Right lobe of liver (tissue), 6 donors: Measurements from ENCODE around the gene DDR2. TPM values are rescaled to one million over a fixed set of nuclear protein-coding genes. Genes with fewer than 3 reads are reported as not detected.
"Not testable (repeated sequence)": the region's sequence is repeated elsewhere in the genome, so short reads cannot be mapped to it uniquely, and the experiment has no call there.

ENCODE experiments used
- ATAC-seq, 4 donors: fragments of 200-7000 bp; cut with Tn5 transposase; one replicate each; pipeline ENCODE4 v1.9.1; 2020; ENCODE audit warnings: mild to moderate bottlenecking in 4 of 4, moderate library complexity in 4 of 4
- DNase-seq, 3 donors: peaks; one replicate each; pipeline ENCODE4 v3.0.0-alpha.2; 2020
- H3K27ac ChIP-seq, 3 donors: fragments of 200-600 bp; one replicate each; pipeline ENCODE4 v1.8.0; 2022
- H3K27me3 ChIP-seq, 2 donors: fragments of 200-600 bp; one replicate each; pipeline ENCODE4 v1.8.0; 2022
- H3K36me3 ChIP-seq, 4 donors: fragments of 200-600 bp; sonication (generic) in 1 of 4; one replicate each; pipeline versions ENCODE4 v1.5.1 to v1.8.0; 2017 to 2022; ENCODE audit warnings: control low read depth in 1 of 4
- H3K4me1 ChIP-seq, 4 donors: fragments of 200-600 bp; sonication (generic) in 1 of 4; one replicate each; pipeline versions ENCODE4 v1.5.1 to v1.8.0; 2017 to 2022; ENCODE audit warnings: control low read depth in 1 of 4
- H3K4me3 ChIP-seq, 3 donors: fragments of 200-600 bp; one replicate each; pipeline ENCODE4 v1.8.0; 2022
- H3K9me3 ChIP-seq, 4 donors: fragments of 200-600 bp; sonication (generic) in 1 of 4; one replicate each; pipeline versions ENCODE4 v1.5.1 to v1.8.0; 2017 to 2022; ENCODE audit warnings: control low read depth in 1 of 4
- CTCF ChIP-seq, 4 donors: fragments of 200-600 bp in 3 of 4; fragments of 450-650 bp in 1 of 4; IDR thresholded peaks; one replicate each; pipeline versions ENCODE4 v1.5.1 to v1.8.0; 2016 to 2022; ENCODE audit warnings: antibody characterized with exemption in 4 of 4, mild to moderate bottlenecking in 2 of 4
- POLR2A ChIP-seq: fragments of 450-650 bp; IDR thresholded peaks from one replicate; pipeline ENCODE4 v1.6.1; 2017; ENCODE audit warnings: antibody characterized with exemption, mild to moderate bottlenecking
- WGBS: methylation state at CpG from one replicate; pipeline ENCODE4 v1.1.6; 2018; ENCODE audit warnings: low coverage, low lambda C conversion rate; ENCODE audit not compliant: insufficient coverage; ENCODE audit errors: missing lambda C conversion rate; 5-methylcytosine and 5-hydroxymethylcytosine counted together
- intact Hi-C, 2 donors: fragments of 100-400 bp; cut with DNase I; formaldehyde crosslinking; loops; one replicate each; pipeline versions ENCODE4 v1.11.2 to v1.14.1; 2022
- total RNA-seq, 6 experiments: library from RNA; depleted of rRNA in 2 of 6; stranded (reverse); fragments of >200 nt in 2 of 6; fragmentation: NEBNext Ultra II Directional in 3 of 6; extraction: Animal tissue kit (Norgen Biotek cat#: 25700) in 3 of 6; gene quantifications; one replicate each; pipeline versions ENCODE4 v1.1.0 to v1.2.4, GENCODE V29; 2016 to 2023
- donor health status: DM: no; HTN: yes; CAD: no.
- donor health status: DM: no; HTN: no; CAD: no.
- donor health status: DM: no; HTN: no; CAD: no.
- donor health status: DM: no; HTN: yes; CAD: no.
- donor health status: DM: no; HTN: yes; CAD: no.

DDR2 gene
- total RNA-seq, 6 experiments from 2014 or later, result 2.7 to 4.7 (median 3.1) TPM

GRCh38 chr1:162799995-162800830, 167.9 kb downstream of the DDR2 start:
- peak; percentile 30 to 60 (median 58) for TF ChIP-seq CTCF (IDR thresholded peaks at IDR 0.05)
- intact Hi-C loops, H3K4me3 ChIP-seq, H3K9me3 ChIP-seq, H3K27me3 ChIP-seq, H3K4me1 ChIP-seq: not testable (repeated sequence)
- H3K27ac ChIP-seq, result peak overlapping the region in 2 of 3 donors; percentile 3 to 29
- 36% methylated on average over 6 of the region's 6 CpGs for WGBS
- ATAC-seq (peak; percentile 92 to 97 (median 94)), DNase-seq (peak in 2 of 3 donors; percentile 30 to 79)
- peaks cover 0 to 62% (median 7%) of the 10 kb centered on the region in 4 donors for H3K36me3 ChIP-seq

- H3K27ac ChIP-seq, H3K9me3 ChIP-seq, DNase-seq, ATAC-seq, H3K4me1 ChIP-seq, H3K4me3 ChIP-seq, H3K27me3 ChIP-seq, intact Hi-C loops: not testable (repeated sequence)
- no CpG with 5 or more reads among the region's 2 CpGs for WGBS
- peaks cover 0 to 43% (median 11%) of the 10 kb centered on the region in 4 donors for H3K36me3 ChIP-seq
Observed at GRCh38 chr1:162807503-162807902, 175.2 kb downstream of the DDR2 start.

- H3K4me3 ChIP-seq, H3K9me3 ChIP-seq, H3K4me1 ChIP-seq, DNase-seq, intact Hi-C loops, H3K27ac ChIP-seq, H3K36me3 ChIP-seq, ATAC-seq, H3K27me3 ChIP-seq: not testable (repeated sequence)
- WGBS, result 95% methylated on average over 2 of the region's 2 CpGs
Observed at GRCh38 chr1:162812357-162812756, 180.1 kb downstream of the DDR2 start.

- ATAC-seq, H3K27ac ChIP-seq, H3K4me3 ChIP-seq, H3K9me3 ChIP-seq, intact Hi-C loops, H3K36me3 ChIP-seq, H3K27me3 ChIP-seq, DNase-seq: not testable (repeated sequence)
- 96% methylated on average over 2 of the region's 2 CpGs for WGBS
- peaks cover 0 to 16% (median 0%) of the 10 kb centered on the region in 4 donors for H3K4me1 ChIP-seq
Observed at GRCh38 chr1:162818136-162818535, 185.9 kb downstream of the DDR2 start.

- intact Hi-C loops, H3K4me3 ChIP-seq, H3K9me3 ChIP-seq, H3K27me3 ChIP-seq, H3K36me3 ChIP-seq, H3K27ac ChIP-seq, DNase-seq, ATAC-seq: not testable (repeated sequence)
- H3K4me1 ChIP-seq, result peaks cover 0 to 16% (median 0%) of the 10 kb centered on the region in 4 donors
- 78% methylated on average over 1 of the region's 1 CpG for WGBS
Observed at GRCh38 chr1:162818666-162819065, 186.4 kb downstream of the DDR2 start.

- WGBS, result 3% methylated on average over 6 of the region's 44 CpGs
- no peaks in the 10 kb centered on the region for H3K36me3 ChIP-seq
- peak overlapping the region; percentile 16 to 26 (median 17) for H3K4me3 ChIP-seq
- H3K27ac ChIP-seq, result no peak overlapping the region
- DNase-seq (peak; percentile 35 to 54 (median 44)), ATAC-seq (peak; percentile 66 to 69 (median 68))
- intact Hi-C loops, result no loop called here
- H3K4me1 ChIP-seq, result peaks cover 0 to 16% (median 0%) of the 10 kb centered on the region in 4 donors
- TF ChIP-seq CTCF (IDR thresholded peaks at IDR 0.05) (no peak), POLR2A (no peak)
- no peaks in the 10 kb centered on the region for H3K27me3 ChIP-seq
- H3K9me3 ChIP-seq, result no peaks in the 10 kb centered on the region
Observed at GRCh38 chr1:162822391-162823200, 190.3 kb downstream of the DDR2 start.
